Stimulated activated CD8-positive, alpha-beta memory T cell treated with anti-CD3 and anti-CD28 coated beads, Interleukin-7, amount 100 ng/mL, for 24 hours (primary cell): ENCODE data around the gene OGDH.
A peak's percentile ranks its signal among the peaks of the same experiment; 100 is the strongest.

Experiments used
- DNase-seq: peaks from one replicate; pipeline ENCODE4 v3.0.0-alpha.2; 2020; ENCODE audit warnings: low read depth

OGDH gene

GRCh38 chr7:44738876-44739665 is 132.6 kb downstream of the OGDH start:
- no peak for DNase-seq

- DNase-seq = no peak
Observed at GRCh38 chr7:44740055-44740454, 133.6 kb downstream of the OGDH start.

- DNase-seq = no peak
Observed at GRCh38 chr7:44743750-44744149, 137.3 kb downstream of the OGDH start.

- peak; percentile 77 for DNase-seq
Observed at GRCh38 chr7:44748045-44748947, 141.9 kb downstream of the OGDH start, which contains the start of gene ZMIZ2. ZMIZ2 (plus strand) TSS chr7:44748847; CDS start chr7:44756250, 7,403 bp downstream.

GRCh38 chr7:44748948-44749731 is 142.7 kb downstream of the OGDH start:
- no peak for DNase-seq

GRCh38 chr7:44749992-44750391 is 143.6 kb downstream of the OGDH start:
- no peak for DNase-seq

- DNase-seq = no peak
Observed at GRCh38 chr7:44750424-44750823, 144.0 kb downstream of the OGDH start.

GRCh38 chr7:44750921-44751571 is 144.6 kb downstream of the OGDH start:
- DNase-seq = no peak

- no peak for DNase-seq
Observed at GRCh38 chr7:44752822-44753221, 146.4 kb downstream of the OGDH start.

- DNase-seq = no peak
Observed at GRCh38 chr7:44754802-44755697, 148.6 kb downstream of the OGDH start.

GRCh38 chr7:44755698-44756627 is 149.5 kb downstream of the OGDH start:
- no peak for DNase-seq

GRCh38 chr7:44756904-44757303 is 150.5 kb downstream of the OGDH start:
- DNase-seq = no peak

- no peak for DNase-seq
Observed at GRCh38 chr7:44757311-44757710, 150.9 kb downstream of the OGDH start.

- no peak for DNase-seq
Observed at GRCh38 chr7:44757739-44758138, 151.3 kb downstream of the OGDH start.
